ENCODE results near the gene ALDH2. TPM values are rescaled to one million over a fixed set of nuclear protein-coding genes. Genes with fewer than 3 reads are reported as not detected.

Gene ALDH2
- total and polyA plus RNA-seq, 9 of the 15 experiments (the other 6 are each of a cell fraction or from before 2014, with no cell fraction given) = 1.9 to 22.5 (median 12.2) TPM

- FAIRE-seq = no peak
- in situ Hi-C loops (cut with MboI) = no loop called here
- TF ChIP-seq SRF (CRISPR knock-in tag; IDR thresholded peaks at IDR 0.05) (0 out of 4 replicates have a peak, but pooled peaks of 1 of the 2 experiments have one; percentile 29), DPF2 (IDR thresholded peaks at IDR 0.05) (0 out of 2 replicates have a peak, but pooled peaks have one; percentile 46), MLLT1 (IDR thresholded peaks at IDR 0.05) (no peak), ETV5 (CRISPR knock-in tag; IDR thresholded peaks at IDR 0.05; ENCODE audit: low read depth) (0 out of 2 replicates have a peak, but pooled peaks have one; percentile 4), HDAC1 (IDR thresholded peaks at IDR 0.05) (0 out of 4 replicates have a peak, but pooled peaks of 1 of the 2 experiments have one; percentile 5), ARNT (IDR thresholded peaks at IDR 0.05) (peak in 1 of 2 experiments; percentile 23; a peak in 1 of 4 replicates), FOSL1 (tag; conservative IDR thresholded peaks at IDR 0.05) (peak; percentile 37; the same call in 1 of the 2 replicates), CCAR2 (IDR thresholded peaks at IDR 0.05; ENCODE audit: low read depth, low read length) (no peak), ATF6 (CRISPR knock-in tag; IDR thresholded peaks at IDR 0.05) (0 out of 2 replicates have a peak, but pooled peaks have one; percentile 17), MTA2 (IDR thresholded peaks at IDR 0.05; ENCODE audit: low read depth) (no peak), IRF9 (tag; IDR thresholded peaks at IDR 0.05) (no peak), GABPA (tag; conservative IDR thresholded peaks at IDR 0.05; ENCODE audit: low read depth) (0 out of 2 replicates have a peak, but pooled peaks have one; percentile 22), NR2C2 (CRISPR knock-in tag; IDR thresholded peaks at IDR 0.05) (no peak), NR2C2 (tag; IDR thresholded peaks at IDR 0.05) (peak; percentile 12; the same call in 1 of the 2 replicates), NKRF (IDR thresholded peaks at IDR 0.05; ENCODE audit: borderline replicate concordance) (peak; percentile 7; the same call in 1 of the 2 replicates)
Observed at GRCh38 chr12:111841236-111841749, 74.6 kb downstream of the ALDH2 start.

More at GRCh38 chr12:111841236-111841749, 74.6 kb downstream of the ALDH2 start:
- POLR2A ChIA-PET = interaction anchor here (0.6 to 2.1 kb wide), 14 partner anchors 11 to 281 kb away, joined by 3 to 12 read pairs (median 3); partner anchors contain the start of genes ACAD10, BRAP, ERP29 and TMEM116
- peaks cover 72% of the 10 kb centered on the region for H3K79me2 ChIP-seq (ENCODE audit: control insufficient read depth, insufficient read depth, low read length)
- H4K20me1 ChIP-seq (replicated peaks; ENCODE audit: control insufficient read depth, insufficient read depth, low read length) = 0 out of 2 replicates have a peak, but pooled peaks cover 4% of the 10 kb centered on the region
- peak overlapping the region; percentile 88 for H2AFZ ChIP-seq (ENCODE audit: low read depth, low read length)
- peak overlapping the region; percentile 85 for H3K4me3 ChIP-seq
- DNase-seq (ENCODE audit: extremely low read depth in 1 of 4, low spot score in 3 of 4) (peak in 2 of 4 experiments; percentile 27 to 28), ATAC-seq (no peak)
- intact Hi-C loops (cut with micrococcal nuclease) = loop anchor here (2.0 to 10.0 kb wide), 3 partner anchors 66 to 564 kb away; partner anchors contain the start of genes ERP29, RPL6 and TMEM116
- H3K27ac ChIP-seq (ENCODE audit: extremely low read depth, low read depth, low read length) = peak overlapping the region; percentile 98
- H3K9me1 ChIP-seq (ENCODE audit: control insufficient read depth, insufficient read depth, low read length) = peaks cover 3% of the 10 kb centered on the region
- BruUV-seq (replicated peaks) = TSS peak; percentile 88
- H3K4me1 ChIP-seq (replicated peaks in 1 of 2; ENCODE audit: control insufficient read depth in 2 of 2, insufficient read depth in 2 of 2, low read length in 2 of 2) = peaks cover 23 to 32% of the 10 kb centered on the region in 2 experiments; a peak in 4 of 5 replicates
- H3K9ac ChIP-seq (ENCODE audit: insufficient read depth in 1 of 2, low read depth in 2 of 2, low read length in 2 of 2) = peak overlapping the region; percentile 94 to 98
- H3K9me3 ChIP-seq (replicated peaks; ENCODE audit: control insufficient read depth, insufficient read depth, low read depth, low read length) = no peaks in the 10 kb centered on the region
- peaks cover 41% of the 10 kb centered on the region for H3K36me3 ChIP-seq (ENCODE audit: control insufficient read depth, insufficient read depth, low read length)
- H3K27me3 ChIP-seq (ENCODE audit: control insufficient read depth in 2 of 2, insufficient read depth in 2 of 2, low read length in 2 of 2) = no peaks in the 10 kb centered on the region
- CTCF ChIA-PET (ENCODE audit: low intra/inter-chr PET ratio) = no interaction called here
- WGBS (ENCODE audit: insufficient coverage, low coverage, missing lambda C conversion rate) = under 1% methylated on average over 13 of the region's 13 CpGs
- peak overlapping the region; percentile 98 for H3K4me2 ChIP-seq (ENCODE audit: insufficient read depth, low read length)

Measured in K562 (cell line).